Epithelial cell of esophagus (primary cell): ENCODE results near the gene DPH6.

Experiments
- DNase-seq: peaks from one replicate; pipeline ENCODE4 v3.0.0; 2010; ENCODE audit warnings: low read depth
- H3K4me3 ChIP-seq: 2 replicates; pipeline ENCODE4 v1.5.1; 2011; ENCODE audit warnings: mild to moderate bottlenecking, low read length, control low read depth
- TF ChIP-seq, protein P1 (sequence below): IDR thresholded peaks from 2 replicates; pipeline ENCODE4 v1.5.1; 2011; ENCODE audit warnings: low read depth, mild to moderate bottlenecking, low read length, control low read depth, inconsistent platforms; ENCODE audit not compliant: insufficient read depth; ENCODE audit errors: missing control alignments

Gene DPH6

GRCh38 chr15:35522061-35522460, 23.9 kb downstream of the DPH6 start:
- TF ChIP-seq, protein P1, sequence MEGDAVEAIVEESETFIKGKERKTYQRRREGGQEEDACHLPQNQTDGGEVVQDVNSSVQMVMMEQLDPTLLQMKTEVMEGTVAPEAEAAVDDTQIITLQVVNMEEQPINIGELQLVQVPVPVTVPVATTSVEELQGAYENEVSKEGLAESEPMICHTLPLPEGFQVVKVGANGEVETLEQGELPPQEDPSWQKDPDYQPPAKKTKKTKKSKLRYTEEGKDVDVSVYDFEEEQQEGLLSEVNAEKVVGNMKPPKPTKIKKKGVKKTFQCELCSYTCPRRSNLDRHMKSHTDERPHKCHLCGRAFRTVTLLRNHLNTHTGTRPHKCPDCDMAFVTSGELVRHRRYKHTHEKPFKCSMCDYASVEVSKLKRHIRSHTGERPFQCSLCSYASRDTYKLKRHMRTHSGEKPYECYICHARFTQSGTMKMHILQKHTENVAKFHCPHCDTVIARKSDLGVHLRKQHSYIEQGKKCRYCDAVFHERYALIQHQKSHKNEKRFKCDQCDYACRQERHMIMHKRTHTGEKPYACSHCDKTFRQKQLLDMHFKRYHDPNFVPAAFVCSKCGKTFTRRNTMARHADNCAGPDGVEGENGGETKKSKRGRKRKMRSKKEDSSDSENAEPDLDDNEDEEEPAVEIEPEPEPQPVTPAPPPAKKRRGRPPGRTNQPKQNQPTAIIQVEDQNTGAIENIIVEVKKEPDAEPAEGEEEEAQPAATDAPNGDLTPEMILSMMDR = no peak
- H3K4me3 ChIP-seq = no peak overlapping the region
- no peak for DNase-seq

DNA sequence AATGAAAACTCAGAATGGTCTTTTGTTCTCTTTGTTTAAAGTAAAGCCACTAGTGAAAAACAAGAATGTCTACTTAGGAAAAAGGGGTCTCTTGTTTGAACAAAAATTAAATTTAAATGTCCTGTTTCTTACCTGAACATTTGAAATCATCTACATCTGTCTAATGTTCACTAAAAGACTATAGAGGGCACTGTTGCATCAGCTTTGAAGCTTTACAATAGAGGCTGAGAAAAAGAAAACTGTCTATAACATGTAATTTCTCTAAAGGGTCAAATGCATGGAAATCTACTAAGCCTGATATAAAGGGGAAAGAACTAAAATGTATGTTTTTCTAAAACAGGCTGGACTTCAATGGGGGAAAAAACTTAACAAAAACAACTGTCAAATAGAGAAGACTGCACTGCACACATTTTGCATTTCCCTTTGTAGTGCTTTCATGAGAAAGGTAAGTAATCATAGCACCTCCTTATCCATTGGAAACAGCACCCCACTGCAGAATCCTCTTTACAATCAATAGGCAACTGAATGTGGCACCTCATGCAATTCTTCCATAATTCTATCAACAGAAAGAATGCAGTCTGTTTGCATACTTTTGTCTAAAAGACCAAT, 26.3 kb downstream of the DPH6 start:
- H3K4me3 ChIP-seq = no peak overlapping the region
- peak; percentile 55 for DNase-seq
- TF ChIP-seq, protein P1 = peak; percentile 53

GRCh38 chr15:35519052-35519451, 26.9 kb downstream of the DPH6 start:
- no peak for DNase-seq
- H3K4me3 ChIP-seq = no peak overlapping the region
- TF ChIP-seq, protein P1 = no peak

GRCh38 chr15:35514759-35515158, 31.2 kb downstream of the DPH6 start:
- DNase-seq = no peak
- TF ChIP-seq, protein P1 = no peak
- H3K4me3 ChIP-seq = no peak overlapping the region

- H3K4me3 ChIP-seq = peak overlapping the region; percentile 27
- TF ChIP-seq, protein P1 = no peak
- DNase-seq = peak; percentile 54
These were observed 37.9 kb downstream of the DPH6 start for GRCh38 chr15:35507932-35508638.

DNA sequence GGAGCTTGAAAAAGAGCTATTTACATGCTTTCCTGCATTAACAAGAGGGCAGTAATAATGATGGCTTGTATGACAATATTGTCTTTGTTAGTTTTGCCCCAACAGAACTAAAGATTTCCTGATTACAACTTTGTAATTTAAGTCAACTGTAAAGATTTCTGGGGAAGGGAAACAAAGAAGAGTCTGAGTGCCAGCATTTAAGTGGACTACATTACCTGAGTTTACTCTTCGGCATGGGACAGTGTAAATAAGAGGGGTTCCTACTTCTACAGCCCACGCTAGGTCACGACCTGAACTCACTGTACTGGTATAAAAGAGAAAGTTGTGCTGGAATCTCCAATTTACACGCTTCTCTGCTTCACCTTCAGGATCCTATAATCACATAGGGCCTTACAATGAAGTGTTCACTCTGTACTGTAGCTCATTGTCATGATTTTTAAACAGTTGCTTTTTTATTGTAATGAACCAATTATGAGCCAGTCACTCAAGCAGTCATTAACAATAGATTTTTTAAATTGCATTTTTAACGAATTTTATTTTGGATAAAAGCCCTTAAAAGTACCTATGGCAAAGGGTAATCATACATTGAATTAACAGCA, 39.6 kb downstream of the DPH6 start:
- no peak for DNase-seq
- TF ChIP-seq, protein P1 = no peak
- no peak overlapping the region for H3K4me3 ChIP-seq
